ENCODE data around the gene AR.

DNA sequence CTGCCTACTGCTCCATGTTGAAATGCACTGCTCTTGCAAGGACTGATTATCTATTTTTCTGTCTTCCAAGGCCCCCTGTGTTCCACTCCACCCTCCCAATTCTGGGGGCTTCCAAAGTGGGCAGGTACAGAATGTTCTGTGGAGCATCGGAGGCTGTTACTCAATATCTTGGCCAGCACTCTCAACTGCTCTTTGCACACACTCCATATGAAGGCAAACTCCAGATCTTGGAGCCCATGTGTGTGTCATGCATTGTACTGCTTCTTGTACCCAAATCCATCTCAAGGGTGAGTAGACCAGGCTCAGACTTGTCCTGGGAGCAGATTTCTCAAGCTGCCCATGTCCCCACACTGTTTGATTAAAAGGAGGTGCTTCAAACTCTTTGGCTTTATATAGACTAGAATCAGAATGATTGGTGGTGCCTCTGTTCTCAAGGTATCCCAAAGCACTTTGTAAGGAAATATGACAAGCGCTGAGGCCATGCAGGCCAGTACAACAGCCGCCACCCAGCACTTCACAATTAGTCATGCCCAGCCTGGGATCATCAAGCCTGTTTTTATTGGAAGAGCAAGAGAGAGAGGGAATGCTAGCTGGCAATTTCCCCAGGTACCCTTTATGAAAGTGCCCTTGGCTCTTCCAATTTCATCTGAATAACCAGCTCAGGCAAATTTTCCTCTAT, 44.3 kb downstream of the AR start:
- TF ChIP-seq, protein P1, sequence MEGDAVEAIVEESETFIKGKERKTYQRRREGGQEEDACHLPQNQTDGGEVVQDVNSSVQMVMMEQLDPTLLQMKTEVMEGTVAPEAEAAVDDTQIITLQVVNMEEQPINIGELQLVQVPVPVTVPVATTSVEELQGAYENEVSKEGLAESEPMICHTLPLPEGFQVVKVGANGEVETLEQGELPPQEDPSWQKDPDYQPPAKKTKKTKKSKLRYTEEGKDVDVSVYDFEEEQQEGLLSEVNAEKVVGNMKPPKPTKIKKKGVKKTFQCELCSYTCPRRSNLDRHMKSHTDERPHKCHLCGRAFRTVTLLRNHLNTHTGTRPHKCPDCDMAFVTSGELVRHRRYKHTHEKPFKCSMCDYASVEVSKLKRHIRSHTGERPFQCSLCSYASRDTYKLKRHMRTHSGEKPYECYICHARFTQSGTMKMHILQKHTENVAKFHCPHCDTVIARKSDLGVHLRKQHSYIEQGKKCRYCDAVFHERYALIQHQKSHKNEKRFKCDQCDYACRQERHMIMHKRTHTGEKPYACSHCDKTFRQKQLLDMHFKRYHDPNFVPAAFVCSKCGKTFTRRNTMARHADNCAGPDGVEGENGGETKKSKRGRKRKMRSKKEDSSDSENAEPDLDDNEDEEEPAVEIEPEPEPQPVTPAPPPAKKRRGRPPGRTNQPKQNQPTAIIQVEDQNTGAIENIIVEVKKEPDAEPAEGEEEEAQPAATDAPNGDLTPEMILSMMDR (IDR thresholded peaks at IDR 0.05) = no peak
- no peak for TF ChIP-seq POLR2A (IDR thresholded peaks at IDR 0.05)

All from body of pancreas (tissue), 4 donors.